ENCODE measurements around the gene KRT7.

KRT7 gene

GRCh38 chr12:52199294-52199919 is 33.6 kb upstream of the KRT7 start:
- DNase-seq (ENCODE audit: low read depth, low spot score) = no peak

- no peak for DNase-seq (ENCODE audit: low read depth, low spot score)
Observed at GRCh38 chr12:52200086-52200780, 32.8 kb upstream of the KRT7 start.

- no peak for DNase-seq (ENCODE audit: low read depth, low spot score)
Observed at GRCh38 chr12:52200781-52201450, 32.1 kb upstream of the KRT7 start.

- DNase-seq (ENCODE audit: low read depth, low spot score) = no peak
Observed at GRCh38 chr12:52201451-52201839, 31.6 kb upstream of the KRT7 start.

- no peak for DNase-seq (ENCODE audit: low read depth, low spot score)
Observed at GRCh38 chr12:52202361-52203078, 30.5 kb upstream of the KRT7 start.

GRCh38 chr12:52203079-52203921 is 29.7 kb upstream of the KRT7 start:
- no peak for DNase-seq (ENCODE audit: low read depth, low spot score)

- no peak for DNase-seq (ENCODE audit: low read depth, low spot score)
Observed at GRCh38 chr12:52204095-52204930, 28.7 kb upstream of the KRT7 start.

- no peak for DNase-seq (ENCODE audit: low read depth, low spot score)
Observed at GRCh38 chr12:52204931-52205505, 28.0 kb upstream of the KRT7 start.

GRCh38 chr12:52205612-52206303 is 27.3 kb upstream of the KRT7 start:
- no peak for DNase-seq (ENCODE audit: low read depth, low spot score)

GRCh38 chr12:52206304-52207040 is 26.6 kb upstream of the KRT7 start:
- DNase-seq (ENCODE audit: low read depth, low spot score) = no peak

- DNase-seq (ENCODE audit: low read depth, low spot score) = no peak
Observed at GRCh38 chr12:52207106-52207505, 25.9 kb upstream of the KRT7 start.

GRCh38 chr12:52207895-52208294 is 25.1 kb upstream of the KRT7 start:
- DNase-seq (ENCODE audit: low read depth, low spot score) = no peak

GRCh38 chr12:52208424-52209165 is 24.4 kb upstream of the KRT7 start:
- no peak for DNase-seq (ENCODE audit: low read depth, low spot score)

GRCh38 chr12:52209321-52209720 is 23.7 kb upstream of the KRT7 start:
- DNase-seq (ENCODE audit: low read depth, low spot score) = no peak

- no peak for DNase-seq (ENCODE audit: low read depth, low spot score)
Observed at GRCh38 chr12:52210186-52210924, 22.7 kb upstream of the KRT7 start.

GRCh38 chr12:52210925-52211650 is 22.0 kb upstream of the KRT7 start:
- DNase-seq (ENCODE audit: low read depth, low spot score) = no peak
